ENCODE results near the gene TRIM7. TPM values are rescaled to one million over a fixed set of nuclear protein-coding genes. Genes with fewer than 3 reads are reported as not detected.

Gene TRIM7
- total RNA-seq, 2 donors from 2014 or later, result 2.2 to 3.5 TPM

DNA sequence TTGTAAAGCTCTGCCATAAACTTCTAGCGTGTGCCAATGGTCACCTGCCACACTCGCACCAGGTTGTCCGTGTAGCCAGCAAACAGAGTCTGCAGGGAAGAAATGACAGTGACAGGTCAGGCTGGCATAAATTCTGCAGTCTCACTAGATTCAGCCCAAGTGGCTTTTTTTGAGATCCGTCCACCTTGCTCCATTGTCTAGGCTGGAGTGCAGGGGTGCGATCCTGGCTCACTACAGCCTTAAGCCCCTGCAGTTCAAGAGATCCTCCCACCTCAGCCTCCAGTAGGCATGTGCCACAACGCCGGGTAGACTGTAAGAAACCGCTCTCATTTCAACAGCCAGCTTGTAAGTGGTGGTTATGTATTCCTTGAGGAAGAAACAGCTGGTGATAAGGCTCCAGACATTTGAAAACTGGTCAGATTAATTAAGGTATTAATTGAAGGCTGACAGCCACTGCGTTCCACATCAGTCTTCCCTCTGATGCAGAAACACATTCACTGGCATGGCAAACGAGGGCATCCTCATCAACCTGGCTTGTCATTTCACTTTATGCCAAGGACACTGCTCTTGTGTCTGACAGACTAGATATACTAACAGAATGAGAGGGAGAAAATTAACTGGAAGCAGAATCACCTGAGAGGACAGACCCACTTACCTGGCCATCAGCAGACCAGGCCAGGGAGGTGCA is 32.1 kb upstream of the TRIM7 start:
- Mint-ChIP-seq H3K27me3 (no peaks in the 10 kb centered on the region), H3K4me3 (no peak overlapping the region), H3K36me3 (ENCODE audit: low read depth) (peaks cover 10% of the 10 kb centered on the region), H3K27ac (peak overlapping the region; percentile 11), H3K4me1 (peaks cover 19% of the 10 kb centered on the region)
- H3K9me3 ChIP-seq (ENCODE audit: control insufficient read depth, low read length, poor library complexity, severe bottlenecking), result no peaks in the 10 kb centered on the region
- no peak for DNase-seq
- no peak for ATAC-seq

DNA sequence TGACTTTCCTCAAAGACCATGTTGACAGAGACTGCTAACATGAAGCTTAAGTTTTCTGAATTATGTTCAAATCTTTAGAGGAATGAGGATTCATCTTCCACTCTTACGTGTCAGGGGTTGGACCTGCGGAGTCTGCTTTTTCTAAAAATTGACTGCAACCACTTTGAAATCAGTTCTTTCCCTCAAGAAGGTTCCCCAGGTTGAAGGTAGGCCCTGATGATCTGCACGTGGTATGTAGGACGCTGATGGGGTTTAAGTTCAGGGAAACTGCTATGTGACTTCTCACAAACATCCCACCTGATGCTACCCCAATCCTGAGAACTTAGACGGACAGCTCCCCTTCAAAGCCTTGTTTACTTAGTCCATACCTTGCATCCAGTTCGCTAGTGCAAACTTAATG is 31.5 kb upstream of the TRIM7 start:
- peaks cover 15% of the 10 kb centered on the region for H3K4me1 Mint-ChIP-seq

DNA sequence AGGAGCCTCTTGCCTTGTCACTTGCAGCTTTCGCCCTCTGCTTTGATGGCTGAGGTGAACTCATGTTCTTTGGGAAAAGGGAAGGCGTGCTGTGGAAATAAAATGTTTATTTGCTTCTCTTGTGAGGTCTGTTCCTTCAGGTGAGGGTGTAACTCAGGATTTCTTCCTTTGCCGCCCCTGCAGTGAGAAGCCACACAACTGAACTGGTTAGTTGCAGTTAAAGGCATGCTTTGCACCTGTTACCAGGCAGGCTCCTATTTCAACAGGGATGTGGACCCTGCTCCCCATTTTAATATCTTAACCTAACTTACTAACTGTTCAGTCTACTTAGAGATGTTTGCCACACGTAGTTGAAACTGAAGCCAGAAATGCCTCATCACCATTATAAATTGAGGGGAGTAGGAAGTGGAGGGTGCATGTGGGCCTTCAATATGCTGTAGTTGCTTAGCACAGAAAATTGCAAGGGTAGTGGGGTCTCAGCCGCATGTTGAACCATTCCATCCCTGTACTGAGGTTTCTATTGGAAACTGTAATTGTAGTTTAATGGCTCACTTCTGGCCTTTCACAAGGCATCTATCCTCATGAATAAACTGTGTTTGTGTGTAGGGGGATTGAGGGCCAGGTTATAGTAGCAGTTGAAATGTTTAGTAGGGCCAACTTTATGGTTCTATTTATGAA is 30.8 kb upstream of the TRIM7 start:
- DNase-seq (no peak), ATAC-seq (no peak)
- Mint-ChIP-seq H3K27me3 (no peaks in the 10 kb centered on the region), H3K4me1 (peaks cover 17% of the 10 kb centered on the region), H3K36me3 (ENCODE audit: low read depth) (peaks cover 13% of the 10 kb centered on the region), H3K4me3 (no peak overlapping the region), H3K27ac (peak overlapping the region; percentile 78)
- H3K9me3 ChIP-seq (ENCODE audit: control insufficient read depth, low read length, poor library complexity, severe bottlenecking), result no peaks in the 10 kb centered on the region

More for the DNA sequence above, 31.5 kb upstream of the TRIM7 start:
- ATAC-seq, result no peak
- Mint-ChIP-seq H3K27me3 (no peaks in the 10 kb centered on the region), H3K36me3 (ENCODE audit: low read depth) (peaks cover 12% of the 10 kb centered on the region), H3K4me3 (no peak overlapping the region), H3K27ac (no peak overlapping the region)
- H3K9me3 ChIP-seq (ENCODE audit: control insufficient read depth, low read length, poor library complexity, severe bottlenecking), result no peaks in the 10 kb centered on the region
- DNase-seq, result no peak

DNA sequence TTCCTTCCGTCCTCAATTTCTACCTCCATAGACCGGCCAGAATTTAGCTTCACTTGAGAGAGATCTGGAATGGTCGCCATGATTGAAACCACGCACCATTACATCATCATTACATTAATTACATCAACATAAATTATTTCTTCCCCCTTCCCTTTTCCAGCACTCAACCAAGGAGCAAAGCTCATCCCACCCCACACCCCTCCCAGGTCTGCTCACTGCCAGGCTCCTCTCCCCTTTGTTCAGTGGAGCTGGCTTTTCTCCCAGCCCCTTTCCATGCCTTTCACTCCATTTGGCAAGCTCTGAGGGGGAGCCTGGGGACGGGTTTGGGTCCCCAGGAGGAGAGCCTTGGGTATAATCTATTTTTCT is 30.3 kb upstream of the TRIM7 start:
- no peak for DNase-seq
- Mint-ChIP-seq H3K4me3 (no peak overlapping the region), H3K27ac (peak overlapping the region; percentile 78), H3K36me3 (ENCODE audit: low read depth) (peaks cover 13% of the 10 kb centered on the region), H3K27me3 (no peaks in the 10 kb centered on the region), H3K4me1 (peaks cover 21% of the 10 kb centered on the region)
- no peak for ATAC-seq
- no peaks in the 10 kb centered on the region for H3K9me3 ChIP-seq (ENCODE audit: control insufficient read depth, low read length, poor library complexity, severe bottlenecking)

DNA sequence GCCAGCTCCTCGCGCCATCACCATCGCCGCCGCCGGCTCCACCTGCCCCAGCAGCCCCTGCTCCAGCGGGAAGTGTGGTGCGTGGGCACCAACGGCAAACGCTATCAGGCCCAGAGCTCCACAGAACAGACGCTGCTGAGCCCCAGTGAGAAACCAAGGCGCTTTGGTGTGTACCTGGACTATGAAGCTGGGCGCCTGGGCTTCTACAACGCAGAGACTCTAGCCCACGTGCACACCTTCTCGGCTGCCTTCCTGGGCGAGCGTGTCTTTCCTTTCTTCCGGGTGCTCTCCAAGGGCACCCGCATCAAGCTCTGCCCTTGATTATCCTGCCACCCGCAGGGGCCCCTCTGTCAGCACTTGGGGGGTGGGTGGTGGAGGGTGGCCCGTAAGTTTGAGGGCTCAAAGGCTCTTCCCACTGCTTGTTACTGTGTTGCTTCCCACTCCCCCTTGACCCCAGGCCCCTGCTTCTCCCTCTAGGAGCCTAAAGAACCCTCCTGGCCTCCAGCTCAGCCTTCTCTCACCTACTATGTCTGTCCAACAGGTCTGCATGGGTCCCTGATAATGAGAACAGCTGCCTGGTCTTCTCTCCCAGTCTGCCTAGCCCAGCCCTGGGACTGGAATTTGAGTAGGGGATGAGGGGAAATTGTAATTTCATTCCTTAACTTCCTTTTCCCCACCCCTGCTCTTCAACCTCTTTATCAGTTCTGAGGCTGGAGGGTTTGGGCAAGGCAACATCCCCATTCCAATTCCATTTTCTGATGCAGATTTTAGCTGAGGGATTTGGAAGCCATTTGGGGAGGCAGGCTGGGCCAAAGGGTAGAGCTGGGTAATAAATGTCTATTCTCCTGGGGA is 29.7 kb upstream of the TRIM7 start:
- peaks cover 15% of the 10 kb centered on the region for H3K36me3 Mint-ChIP-seq (ENCODE audit: low read depth)
- H3K27me3 Mint-ChIP-seq, result no peaks in the 10 kb centered on the region
- no peaks in the 10 kb centered on the region for H3K9me3 ChIP-seq (ENCODE audit: control insufficient read depth, low read length, poor library complexity, severe bottlenecking)
- DNase-seq, result no peak
- peak overlapping the region; percentile 78 for H3K27ac Mint-ChIP-seq
- peaks cover 25% of the 10 kb centered on the region for H3K4me1 Mint-ChIP-seq
- peak; percentile 22 for ATAC-seq
- no peak overlapping the region for H3K4me3 Mint-ChIP-seq

DNA sequence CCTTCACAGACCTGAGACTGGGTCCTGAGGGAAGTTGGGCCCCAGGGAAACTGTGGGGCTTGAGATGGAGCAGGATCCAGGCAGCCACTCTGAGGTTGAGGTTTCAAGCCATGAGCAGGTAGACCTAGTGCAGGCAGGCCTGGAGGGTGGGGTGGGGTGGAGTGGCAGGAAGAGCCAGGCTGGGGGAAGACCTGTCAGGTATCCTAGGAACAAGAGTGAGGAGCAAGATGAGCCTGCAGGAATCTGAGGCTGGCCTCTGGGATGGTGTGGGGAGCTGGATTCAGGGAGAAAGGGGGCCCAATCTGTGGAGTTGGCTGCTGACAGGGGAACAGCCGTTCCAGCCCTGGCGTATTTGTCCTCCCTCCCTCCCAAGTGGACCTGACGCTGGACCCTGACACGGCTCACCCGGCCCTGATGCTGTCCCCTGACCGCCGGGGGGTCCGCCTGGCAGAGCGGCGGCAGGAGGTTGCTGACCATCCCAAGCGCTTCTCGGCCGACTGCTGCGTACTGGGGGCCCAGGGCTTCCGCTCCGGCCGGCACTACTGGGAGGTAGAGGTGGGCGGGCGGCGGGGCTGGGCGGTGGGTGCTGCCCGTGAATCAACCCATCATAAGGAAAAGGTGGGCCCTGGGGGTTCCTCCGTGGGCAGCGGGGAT is 28.9 kb upstream of the TRIM7 start:
- H3K27ac Mint-ChIP-seq, result peak overlapping the region; percentile 81
- peaks cover 17% of the 10 kb centered on the region for H3K36me3 Mint-ChIP-seq (ENCODE audit: low read depth)
- DNase-seq (no peak), ATAC-seq (peak; percentile 10)
- no peaks in the 10 kb centered on the region for H3K27me3 Mint-ChIP-seq
- no peaks in the 10 kb centered on the region for H3K9me3 ChIP-seq (ENCODE audit: control insufficient read depth, low read length, poor library complexity, severe bottlenecking)
- H3K4me1 Mint-ChIP-seq, result peaks cover 30% of the 10 kb centered on the region
- no peak overlapping the region for H3K4me3 Mint-ChIP-seq

DNA sequence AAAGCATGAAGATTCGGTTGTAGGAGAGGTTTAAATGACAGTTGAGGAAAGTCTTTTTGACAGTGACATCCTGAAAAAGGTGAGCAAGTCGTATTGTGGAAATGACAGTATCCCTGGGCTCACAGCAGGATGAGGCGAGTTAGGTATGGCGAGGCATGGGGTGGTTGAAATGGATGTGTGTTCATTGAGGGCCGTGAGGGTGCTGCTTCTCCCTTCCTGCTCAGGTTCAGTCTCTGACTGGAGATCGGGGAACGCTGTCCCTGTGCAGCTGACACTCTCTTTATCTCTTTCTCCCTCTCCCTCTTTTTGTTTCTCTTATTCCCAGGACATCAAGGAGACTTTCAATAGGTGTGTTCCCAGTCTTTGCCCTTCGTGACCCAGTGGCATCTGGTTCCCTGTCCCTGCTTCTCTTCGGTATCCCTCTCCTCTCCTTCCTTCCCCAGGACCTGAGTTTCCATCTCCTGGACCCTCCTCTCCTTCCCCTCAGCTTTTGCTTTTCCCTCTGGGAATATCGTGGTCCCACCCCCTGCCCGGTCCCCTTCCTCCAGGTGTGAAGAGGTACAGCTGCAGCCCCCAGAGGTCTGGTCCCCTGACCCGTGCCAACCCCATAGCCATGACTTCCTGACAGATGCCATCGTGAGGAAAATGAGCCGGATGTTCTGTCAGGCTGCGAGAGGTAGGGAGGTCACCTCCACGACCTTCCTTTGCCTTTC is 28.2 kb upstream of the TRIM7 start:
- H3K9me3 ChIP-seq (ENCODE audit: control insufficient read depth, low read length, poor library complexity, severe bottlenecking), result no peaks in the 10 kb centered on the region
- Mint-ChIP-seq H3K27me3 (no peaks in the 10 kb centered on the region), H3K4me1 (peaks cover 26% of the 10 kb centered on the region), H3K36me3 (ENCODE audit: low read depth) (peaks cover 15% of the 10 kb centered on the region), H3K27ac (peak overlapping the region; percentile 81), H3K4me3 (no peak overlapping the region)
- DNase-seq (no peak), ATAC-seq (no peak)

DNA sequence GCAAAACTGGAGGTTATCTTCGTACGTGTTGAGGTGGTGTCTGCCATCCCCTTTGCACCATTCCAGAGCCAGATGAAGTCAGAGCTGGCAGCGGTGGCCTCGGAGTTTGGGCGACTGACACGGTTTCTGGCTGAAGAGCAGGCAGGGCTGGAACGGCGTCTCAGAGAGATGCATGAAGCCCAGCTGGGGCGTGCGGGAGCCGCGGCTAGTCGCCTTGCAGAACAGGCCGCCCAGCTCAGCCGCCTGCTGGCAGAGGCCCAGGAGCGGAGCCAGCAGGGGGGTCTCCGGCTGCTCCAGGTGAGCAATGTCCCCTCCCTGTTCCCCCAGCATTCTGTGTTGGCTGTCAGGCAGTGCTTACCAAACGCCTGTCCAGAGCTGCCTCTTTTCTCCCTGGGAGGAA is 27.6 kb upstream of the TRIM7 start:
- peaks cover 11% of the 10 kb centered on the region for H3K36me3 Mint-ChIP-seq (ENCODE audit: low read depth)
- H3K27ac Mint-ChIP-seq, result no peak overlapping the region

DNA sequence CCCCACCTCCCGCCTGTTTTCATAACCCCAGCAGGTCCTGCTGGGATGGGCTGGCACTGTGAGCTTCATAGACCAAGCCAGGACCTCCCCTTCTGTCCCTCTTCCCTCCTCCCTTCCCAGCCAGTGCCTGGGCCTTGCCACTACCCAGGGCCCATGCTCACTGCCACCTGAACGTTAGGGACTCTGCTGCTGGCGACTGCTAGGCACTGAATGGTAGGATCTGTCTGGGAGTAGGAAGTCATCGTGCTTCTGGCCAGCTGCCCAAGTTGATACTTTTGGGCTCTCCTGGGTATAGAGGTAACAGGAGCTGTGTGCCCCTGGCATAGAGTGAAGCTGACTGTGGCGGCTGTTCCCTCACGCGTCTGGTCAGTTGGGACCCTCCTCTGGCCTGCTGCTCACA is 26.4 kb upstream of the TRIM7 start:
- Mint-ChIP-seq H3K27ac (no peak overlapping the region), H3K4me3 (no peak overlapping the region), H3K36me3 (ENCODE audit: low read depth) (peaks cover 11% of the 10 kb centered on the region), H3K27me3 (no peaks in the 10 kb centered on the region), H3K4me1 (peaks cover 24% of the 10 kb centered on the region)
- no peaks in the 10 kb centered on the region for H3K9me3 ChIP-seq (ENCODE audit: control insufficient read depth, low read length, poor library complexity, severe bottlenecking)
- ATAC-seq, result no peak
- no peak for DNase-seq

More for the DNA sequence above, 27.6 kb upstream of the TRIM7 start:
- H3K9me3 ChIP-seq (ENCODE audit: control insufficient read depth, low read length, poor library complexity, severe bottlenecking), result no peaks in the 10 kb centered on the region
- no peak for DNase-seq
- no peaks in the 10 kb centered on the region for H3K27me3 Mint-ChIP-seq
- no peak overlapping the region for H3K4me3 Mint-ChIP-seq
- no peak for ATAC-seq
- peaks cover 22% of the 10 kb centered on the region for H3K4me1 Mint-ChIP-seq

DNA sequence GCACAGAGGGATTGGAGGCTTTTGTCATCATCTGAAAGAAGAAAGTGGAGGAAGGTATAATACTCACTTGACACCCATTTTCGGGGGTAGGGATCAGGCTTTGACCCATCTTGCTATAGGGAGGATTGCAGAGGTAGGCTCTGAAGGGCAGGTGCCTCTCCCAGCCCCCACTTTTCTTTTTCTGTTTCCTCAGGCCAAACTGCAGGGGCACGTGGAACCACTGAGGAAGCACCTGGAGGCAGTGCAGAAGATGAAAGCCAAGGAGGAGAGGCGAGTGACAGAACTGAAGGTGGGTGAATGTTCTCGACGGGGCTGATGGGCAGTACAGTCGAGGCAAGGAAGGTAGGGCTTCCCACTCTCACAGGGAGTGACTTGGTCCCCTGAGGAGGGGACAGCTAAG is 25.6 kb upstream of the TRIM7 start:
- no peaks in the 10 kb centered on the region for H3K9me3 ChIP-seq (ENCODE audit: control insufficient read depth, low read length, poor library complexity, severe bottlenecking)
- Mint-ChIP-seq H3K27me3 (no peaks in the 10 kb centered on the region), H3K27ac (no peak overlapping the region), H3K4me1 (peaks cover 27% of the 10 kb centered on the region), H3K36me3 (ENCODE audit: low read depth) (peaks cover 11% of the 10 kb centered on the region), H3K4me3 (no peak overlapping the region)
- DNase-seq (no peak), ATAC-seq (no peak)

DNA sequence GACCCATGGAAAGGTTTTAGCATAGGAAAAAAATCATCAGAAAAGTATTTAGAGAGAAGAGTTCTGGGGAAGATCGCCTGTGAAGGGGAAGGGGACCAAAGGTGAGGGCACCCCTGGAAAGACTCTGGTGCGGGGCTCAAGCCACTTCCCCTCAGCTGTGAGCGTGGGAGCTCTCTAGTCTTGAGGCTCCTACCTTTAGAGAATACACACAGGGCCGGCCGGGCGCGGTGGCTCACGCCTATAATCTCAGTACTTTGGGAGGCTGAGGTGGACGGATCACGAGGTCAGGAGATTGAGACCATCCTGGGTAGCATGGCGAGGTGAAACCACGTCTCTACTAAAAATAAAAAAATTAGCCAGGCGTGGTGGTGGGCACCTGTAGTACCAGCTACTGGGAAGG is 25.0 kb upstream of the TRIM7 start:
- Mint-ChIP-seq H3K4me3 (no peak overlapping the region), H3K27ac (peak overlapping the region; percentile 84), H3K4me1 (peaks cover 29% of the 10 kb centered on the region), H3K36me3 (ENCODE audit: low read depth) (peaks cover 9% of the 10 kb centered on the region), H3K27me3 (no peaks in the 10 kb centered on the region)
- no peak for ATAC-seq
- no peak for DNase-seq
- H3K9me3 ChIP-seq (ENCODE audit: control insufficient read depth, low read length, poor library complexity, severe bottlenecking), result no peaks in the 10 kb centered on the region

DNA sequence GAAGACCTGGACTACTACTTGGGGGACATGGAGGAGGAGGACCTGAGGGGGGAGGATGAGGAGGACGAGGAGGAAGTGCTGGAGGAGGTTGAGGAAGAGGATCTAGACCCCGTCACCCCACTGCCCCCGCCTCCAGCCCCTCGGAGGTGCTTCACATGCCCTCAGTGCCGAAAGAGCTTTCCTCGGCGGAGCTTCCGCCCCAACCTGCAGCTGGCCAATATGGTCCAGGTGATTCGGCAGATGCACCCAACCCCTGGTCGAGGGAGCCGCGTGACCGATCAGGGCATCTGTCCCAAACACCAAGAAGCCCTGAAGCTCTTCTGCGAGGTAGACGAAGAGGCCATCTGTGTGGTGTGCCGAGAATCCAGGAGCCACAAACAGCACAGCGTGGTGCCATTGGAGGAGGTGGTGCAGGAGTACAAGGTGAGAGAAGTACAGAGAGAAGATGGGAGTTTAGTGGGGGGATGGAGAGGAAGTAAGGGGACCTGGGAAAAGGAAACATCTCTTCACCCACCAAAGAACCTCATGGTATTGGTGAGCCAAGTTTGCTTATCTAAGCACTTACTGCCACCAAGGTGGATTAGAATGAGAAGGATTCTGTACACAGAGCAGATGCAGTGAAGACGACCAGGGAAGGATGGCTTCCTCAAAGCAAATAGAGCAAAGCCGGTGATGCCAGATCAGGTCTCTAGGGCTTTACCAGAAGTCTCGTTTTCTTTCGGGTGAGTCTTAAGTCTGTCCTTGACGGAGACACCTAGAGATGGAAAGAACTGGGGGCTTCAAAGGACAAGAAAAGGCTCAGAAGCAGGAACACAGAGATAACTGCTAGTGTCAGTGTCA is 19.6 kb upstream of the TRIM7 start:
- Mint-ChIP-seq H3K27me3 (peaks cover 11% of the 10 kb centered on the region), H3K4me3 (peak overlapping the region; percentile 95), H3K4me1 (peaks cover 50% of the 10 kb centered on the region), H3K36me3 (ENCODE audit: low read depth) (peaks cover 6% of the 10 kb centered on the region), H3K27ac (peak overlapping the region; percentile 99)
- H3K9me3 ChIP-seq (ENCODE audit: control insufficient read depth, low read length, poor library complexity, severe bottlenecking), result no peaks in the 10 kb centered on the region
- ATAC-seq (no peak), DNase-seq (peak in 2 of 3 donors; percentile 38 to 45)

All from T-helper 17 cell (primary cell).